ENCODE data around the gene STIM1.

DNA sequence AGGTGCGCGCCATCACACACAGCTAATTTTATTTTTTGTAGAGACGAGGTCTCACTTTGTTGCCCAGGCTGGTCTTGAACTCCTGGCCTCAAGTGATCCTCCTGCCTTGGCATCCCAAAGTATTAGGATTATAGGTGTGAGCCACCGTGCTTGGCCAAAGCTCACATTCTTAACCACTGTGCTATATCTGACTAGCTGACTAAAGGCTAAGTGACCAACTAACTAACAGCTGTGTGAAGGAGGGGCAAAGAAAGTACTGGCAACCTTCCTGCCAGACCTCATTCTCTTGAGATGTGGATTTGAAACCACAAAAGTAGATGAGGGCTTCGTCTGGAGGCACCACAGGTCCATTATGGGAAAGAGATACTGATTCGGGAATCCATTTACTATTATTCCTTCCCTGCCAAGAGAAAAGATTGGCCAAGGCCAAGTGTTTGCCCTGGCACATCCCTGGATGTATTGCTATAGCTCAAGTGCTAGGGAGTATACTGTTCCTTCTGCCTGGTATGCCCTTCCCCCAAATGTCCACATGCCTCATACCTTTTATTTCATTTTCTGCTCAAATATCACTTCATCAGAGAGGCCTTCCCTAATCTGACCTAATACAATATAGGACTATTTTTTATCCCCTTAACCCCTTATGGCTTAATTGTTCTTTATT, 186.4 kb downstream of the STIM1 start:
- no peak for TF ChIP-seq GATA2 (IDR thresholded peaks at IDR 0.05; ENCODE audit: low read depth, low read length)
- no peak for TF ChIP-seq GATA3 (IDR thresholded peaks at IDR 0.05; ENCODE audit: low read depth, low read length)
